ENCODE data around the gene TOM1.

DNA sequence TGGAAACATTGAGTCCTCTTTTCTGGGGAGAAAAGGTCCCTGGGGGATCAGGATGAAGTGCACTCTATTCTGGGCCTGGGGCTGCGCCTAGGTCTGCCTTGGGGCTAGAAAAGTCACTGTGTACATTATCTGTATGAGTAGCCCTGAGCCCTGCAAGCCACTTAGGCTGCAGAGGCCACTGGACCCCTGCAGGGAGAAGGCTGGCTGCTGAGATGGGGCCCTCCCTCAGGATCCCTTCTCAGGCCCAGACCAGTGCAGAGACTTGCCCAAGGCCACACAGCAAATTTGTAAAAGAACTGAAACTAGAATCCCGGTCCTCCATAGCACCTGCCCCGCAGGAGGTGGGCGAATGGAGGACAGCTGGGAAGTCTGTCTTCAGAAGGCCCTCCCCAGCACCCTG is 54.4 kb downstream of the TOM1 start:
- TF ChIP-seq TAF1 (IDR thresholded peaks at IDR 0.05; ENCODE audit: borderline replicate concordance, insufficient read depth, low read length) (no peak), FOXP2 (optimal IDR thresholded peaks at IDR 0.05; ENCODE audit: borderline replicate concordance, extremely low read depth, extremely low read length, insufficient read depth) (no peak), REST (IDR thresholded peaks at IDR 0.05; ENCODE audit: insufficient read depth in 1 of 2, low read depth in 2 of 2, low read length in 2 of 2) (no peak), SIN3A (IDR thresholded peaks at IDR 0.05; ENCODE audit: borderline replicate concordance, insufficient read depth, low read length) (no peak)

Data from PFSK-1 (cell line).